Endothelial cell of umbilical vein (primary cell): Measurements from ENCODE around the gene NPPB. TPM values are rescaled to one million over a fixed set of nuclear protein-coding genes. Genes with fewer than 3 reads are reported as not detected.

Experiments
- BruUV-seq: library from RNA; stranded (reverse); fragments of 400-500 nt; replicated peaks from 2 replicates; lab custom pipeline; 2021; lab: Mats Ljungman, UMichigan
- CTCF ChIA-PET: fragments of 300-600, 350-600 bp; sonication (Branson Sonifier 250); formaldehyde crosslinking; loops from one replicate; lab custom pipeline; 2021; ENCODE audit warnings: antibody characterized with exemption, inconsistent platforms; lab: Charles Lee
- POLR2A ChIA-PET: fragments of 300-600, 350-600 bp; sonication (Branson Sonifier 250); formaldehyde crosslinking; loops from one replicate; lab custom pipeline; 2021; ENCODE audit warnings: antibody characterized with exemption, inconsistent platforms; lab: Charles Lee
- DNase-seq: peaks from one replicate; pipeline ENCODE4 v3.0.0-alpha.2; 2011; ENCODE audit warnings: low read depth, low spot score
- FAIRE-seq: peaks from 2 replicates; lab custom pipeline; 2011; peaks lifted over from hg19 to GRCh38; lab: Jason Lieb, UNC
- H2AFZ ChIP-seq: 2 replicates; pipeline ENCODE4 v1.6.0; 2012; ENCODE audit warnings: low read depth, low read length, control low read depth, inconsistent platforms
- H3K27ac ChIP-seq: 2 replicates; pipeline ENCODE4 v1.5.1; 2011; ENCODE audit warnings: low read depth, mild to moderate bottlenecking, control low read depth, low read length, moderate library complexity; ENCODE audit not compliant: insufficient read depth
- H3K27me3 ChIP-seq, 2 experiments: 2 replicates each; pipeline versions ENCODE4 v1.6.0 to v1.6.1; 2011; ENCODE audit warnings: low read length in 2 of 2, mixed read lengths in 1 of 2; ENCODE audit not compliant: control insufficient read depth in 2 of 2, insufficient read depth in 2 of 2
- H3K36me3 ChIP-seq, 2 experiments: 2 replicates in 1 of 2; 3 replicates in 1 of 2; pipeline ENCODE4 v1.5.1; 2011; ENCODE audit warnings: low read length in 2 of 2, mild to moderate bottlenecking in 1 of 2, moderate library complexity in 1 of 2; ENCODE audit not compliant: control insufficient read depth in 2 of 2, insufficient read depth in 2 of 2; ENCODE audit errors: extremely low read depth in 1 of 2
- H3K4me1 ChIP-seq: 3 replicates; pipeline ENCODE4 v1.5.1; 2011; ENCODE audit warnings: mild to moderate bottlenecking, low read length; ENCODE audit not compliant: control insufficient read depth, insufficient read depth; ENCODE audit errors: extremely low read depth
- H3K4me2 ChIP-seq: 2 replicates; pipeline ENCODE4 v1.6.1; 2011; ENCODE audit warnings: low read length, control low read depth, mixed read lengths; ENCODE audit not compliant: insufficient read depth
- H3K4me3 ChIP-seq, 3 experiments: fragments of 200-600 bp in 1 of 3; sonication (generic), shearing (Covaris generic) in 1 of 3; replicated peaks in 1 of 3; 2 replicates each; pipeline ENCODE4 v1.5.1; 2011 to 2016; ENCODE audit warnings: control low read depth in 3 of 3, low read length in 3 of 3, mild to moderate bottlenecking in 2 of 3, inconsistent platforms in 1 of 3, low read depth in 1 of 3, moderate library complexity in 1 of 3; ENCODE audit not compliant: insufficient read depth in 1 of 3
- H3K79me2 ChIP-seq: 2 replicates; pipeline ENCODE4 v1.6.0; 2012; ENCODE audit warnings: low read length, inconsistent platforms; ENCODE audit not compliant: control insufficient read depth, insufficient read depth
- H3K9ac ChIP-seq: replicated peaks from 2 replicates; pipeline ENCODE3; 2011; ENCODE audit warnings: low read length, control low read depth; ENCODE audit not compliant: insufficient read depth; ENCODE audit errors: extremely low read depth
- H3K9me1 ChIP-seq: replicated peaks from 3 replicates; pipeline ENCODE4 v1.6.0; 2011; ENCODE audit warnings: mild to moderate bottlenecking, low read length; ENCODE audit not compliant: control insufficient read depth, insufficient read depth; ENCODE audit errors: extremely low read depth
- H3K9me3 ChIP-seq: replicated peaks from 2 replicates; pipeline ENCODE4 v1.5.1; 2012; ENCODE audit warnings: low read length, inconsistent platforms; ENCODE audit not compliant: control insufficient read depth, insufficient read depth
- H4K20me1 ChIP-seq: replicated peaks from 2 replicates; pipeline ENCODE3; 2011; ENCODE audit warnings: mild to moderate bottlenecking, low read length; ENCODE audit not compliant: control insufficient read depth, insufficient read depth; ENCODE audit errors: extremely low read depth
- CTCF ChIP-seq, 2 donors: IDR thresholded peaks; 1 replicate in 1 of 2; 2 replicates in 1 of 2; pipeline ENCODE4 v1.5.1; 2011; ENCODE audit warnings: low read length in 2 of 2, mild to moderate bottlenecking in 2 of 2, moderate library complexity in 2 of 2, control low read depth in 1 of 2, inconsistent platforms in 1 of 2, low read depth in 1 of 2; ENCODE audit not compliant: insufficient read depth in 1 of 2; ENCODE audit errors: extremely low read depth in 1 of 2
- EZH2 ChIP-seq: IDR thresholded peaks from 2 replicates; pipeline ENCODE4 v1.6.1; 2012; ENCODE audit warnings: borderline replicate concordance, low read depth, mild to moderate bottlenecking, moderate library complexity, low read length, inconsistent platforms; ENCODE audit not compliant: severe bottlenecking
- FOS ChIP-seq: IDR thresholded peaks from 2 replicates; pipeline ENCODE4 v1.6.1; 2011; ENCODE audit warnings: mild to moderate bottlenecking, low read length, moderate library complexity, borderline replicate concordance; ENCODE audit not compliant: insufficient read depth
- GATA2 ChIP-seq: IDR thresholded peaks from 2 replicates; pipeline ENCODE4 v1.7.0; 2011; ENCODE audit warnings: low read depth, mild to moderate bottlenecking, moderate library complexity, mixed read lengths, low read length; ENCODE audit not compliant: insufficient read length, insufficient read depth
- JUN ChIP-seq: IDR thresholded peaks from 2 replicates; pipeline ENCODE4 v1.6.1; 2011; ENCODE audit warnings: borderline replicate concordance, low read depth; ENCODE audit not compliant: insufficient read length, insufficient read depth
- MAX ChIP-seq: IDR thresholded peaks from 2 replicates; pipeline ENCODE4 v1.6.1; 2011; ENCODE audit not compliant: insufficient read depth, insufficient read length
- MYC ChIP-seq: IDR thresholded peaks from one replicate; pipeline ENCODE4 v1.6.1; 2011; ENCODE audit warnings: mild to moderate bottlenecking, low read depth, low read length
- POLR2A ChIP-seq: IDR thresholded peaks from 2 replicates; pipeline ENCODE4 v1.6.1; 2012; ENCODE audit warnings: low read depth, mild to moderate bottlenecking, control low read depth, low read length
- POLR2AphosphoS5 ChIP-seq: IDR thresholded peaks from 2 replicates; pipeline ENCODE4 v1.6.1; 2012; ENCODE audit warnings: low read depth, mild to moderate bottlenecking, control low read depth, low read length, moderate library complexity; ENCODE audit not compliant: insufficient read depth
- dilution Hi-C: fragments of 300-500 bp; cut with MboI; formaldehyde crosslinking; loops from one replicate; pipeline ENCODE4 v1.15.0; 2019; ENCODE audit warnings: low sequenced_read_pairs; ENCODE audit not compliant: extremely low pct_ligation_motif_present
- intact Hi-C: fragments of 100-400 bp; cut with micrococcal nuclease; formaldehyde crosslinking; loops from one replicate; pipeline ENCODE4 v1.10.0; 2022
- polyA plus RNA-seq, 4 experiments: library from polyadenylated mRNA; depleted of rRNA in 3 of 4; stranded (reverse) in 3 of 4; unstranded in 1 of 4; fragments of >200 nt; gene quantifications; 2 replicates each; pipeline versions ENCODE4 v1.2.1 to v1.2.3, GENCODE V29; 2011 to 2012; ENCODE audit warnings: missing spikeins in 1 of 4
- total RNA-seq: library from RNA; stranded (reverse); gene quantifications from 2 replicates; pipeline ENCODE4 v1.2.3, GENCODE V29; 2021

Gene NPPB
- total and polyA plus RNA-seq, 2 donors (not counting 3 experiments of a cell fraction or from before 2014, with no cell fraction given): not detected

- no peak overlapping the region for H3K4me3 ChIP-seq
- H3K27ac ChIP-seq: no peak overlapping the region
- TF ChIP-seq POLR2A (no peak), GATA2 (no peak), MYC (no peak), POLR2AphosphoS5 (no peak), FOS (no peak), CTCF (IDR thresholded peaks at IDR 0.05; ENCODE audit: extremely low read depth in 1 of 2, insufficient read depth in 1 of 2, low read depth in 1 of 2, low read length in 2 of 2) (no peak), JUN (no peak), EZH2 (no peak), MAX (no peak)
- no peak overlapping the region for H3K4me2 ChIP-seq
- no peaks in the 10 kb centered on the region for H3K79me2 ChIP-seq
- DNase-seq: no peak
- intact Hi-C loops (no loop called here), dilution Hi-C loops (no loop called here)
- H3K36me3 ChIP-seq: no peaks in the 10 kb centered on the region
- no peaks in the 10 kb centered on the region for H3K9me1 ChIP-seq
- peaks cover 16 to 18% of the 10 kb centered on the region in 2 experiments for H3K27me3 ChIP-seq
- no TSS peak for BruUV-seq
- ChIA-PET POLR2A (no interaction called here), CTCF (interaction anchor here (1.0 to 1.6 kb wide), 3 partner anchors 9 to 36 kb away, joined by 3 to 5 read pairs (median 5); no protein-coding TSS in a partner anchor)
- H3K9ac ChIP-seq: no peak overlapping the region
- no peak for FAIRE-seq
- H3K4me1 ChIP-seq: no peaks in the 10 kb centered on the region
- no peaks in the 10 kb centered on the region for H3K9me3 ChIP-seq
- H4K20me1 ChIP-seq: no peaks in the 10 kb centered on the region
- H2AFZ ChIP-seq: no peak overlapping the region
Observed at GRCh38 chr1:11855430-11855829, 3.3 kb downstream of the NPPB start.
